ENCODE results near the gene FPGS. TPM values are rescaled to one million over a fixed set of nuclear protein-coding genes. Genes with fewer than 3 reads are reported as not detected.

Gene FPGS
- total and polyA plus RNA-seq, 2 of the 4 experiments (the other 2 are of a cell fraction), result 43.9 to 75.7 TPM

- H3K4me1 ChIP-seq (ENCODE audit: control insufficient read depth, insufficient read depth, low read length), result peaks cover 11% of the 10 kb centered on the region
- peak within 1 kb of the TSS; percentile 87 for H3K27ac ChIP-seq (ENCODE audit: insufficient read depth, low read length)
- peak within 1 kb of the TSS; percentile 92 to 95 for H4K8ac ChIP-seq (ENCODE audit: low read depth in 2 of 2, low read length in 2 of 2)
- BruUV-seq (replicated peaks), result no TSS peak
- H3K4ac ChIP-seq (ENCODE audit: low read depth, low read length), result peak within 1 kb of the TSS; percentile 81
- H2BK15ac ChIP-seq (ENCODE audit: low read depth, low read length), result peak within 1 kb of the TSS; percentile 79; the same call in 1 of the 3 replicates
- peaks cover 12% of the 10 kb centered on the region for H3K9me1 ChIP-seq (ENCODE audit: insufficient read depth, low read length)
- H4K20me1 ChIP-seq (ENCODE audit: insufficient read depth, low read length), result 0 out of 2 replicates have a peak, but pooled peaks cover 3% of the 10 kb centered on the region
- peaks cover 7% of the 10 kb centered on the region for H3K9me3 ChIP-seq (ENCODE audit: control insufficient read depth, insufficient read depth, low read length)
- WGBS, 2 experiments (ENCODE audit: extremely low coverage in 2 of 2, insufficient read length in 1 of 2), result 3% methylated on average over 23 of the region's 37 CpGs; no CpG with 5 or more reads in 1 of the 2 experiments
- peak within 1 kb of the TSS; percentile 64 for H2BK20ac ChIP-seq (ENCODE audit: low read depth, low read length)
- H3K9ac ChIP-seq (ENCODE audit: low read depth, low read length), result peak within 1 kb of the TSS; percentile 80
- H2BK120ac ChIP-seq (ENCODE audit: low read depth, low read length), result peak within 1 kb of the TSS; percentile 86
- H4K91ac ChIP-seq (ENCODE audit: insufficient read depth, low read depth, low read length), result peak within 1 kb of the TSS; percentile 94
- ChIA-PET CTCF (interaction anchor here (1.5 kb wide), 1 partner anchor 119 kb away, joined by 4 read pairs; the partner anchor contains the start of gene TOR2A), POLR2A (ENCODE audit: unreplicated experiment) (interaction anchor here (0.6 to 1.6 kb wide), 2 partner anchors 16 to 403 kb away, joined by 3 to 6 read pairs; partner anchors contain the start of gene RPL12)
- peak within 1 kb of the TSS; percentile 95 for H2AK5ac ChIP-seq (ENCODE audit: low read depth, low read length)
- in situ Hi-C loops (cut with MboI; ENCODE audit: low sequenced_read_pairs), result no loop called here
- TF ChIP-seq MXI1 (IDR thresholded peaks at IDR 0.05; ENCODE audit: borderline replicate concordance, low read depth, low read length), result peak; percentile 97
- peak; percentile 31; the same call in 1 of the 2 replicates for TF ChIP-seq CTCF (conservative IDR thresholded peaks at IDR 0.05; ENCODE audit: low read depth, low read length)
- no peak for TF ChIP-seq BHLHE40 (IDR thresholded peaks at IDR 0.05; ENCODE audit: low read depth, low read length)
- TF ChIP-seq USF2 (IDR thresholded peaks at IDR 0.05; ENCODE audit: low read depth, low read length), result peak; percentile 56; the same call in 1 of the 2 replicates
- intact Hi-C loops (cut with micrococcal nuclease), result loop anchor here (5.0 kb wide), 1 partner anchor 52 kb away; the partner anchor contains the start of gene FPGS
- peak within 1 kb of the TSS; percentile 89 for H3K56ac ChIP-seq (ENCODE audit: extremely low read depth, insufficient read depth, low read length)
- ATAC-seq (ENCODE audit: low read depth) (peak; percentile 87), DNase-seq (peak; percentile 59)
- no peaks in the 10 kb centered on the region for H3K27me3 ChIP-seq (ENCODE audit: control insufficient read depth, insufficient read depth, low read length)
- peak within 1 kb of the TSS; percentile 93 for H3K23ac ChIP-seq (ENCODE audit: low read depth, low read length)
- H3K4me3 ChIP-seq (ENCODE audit: insufficient read depth, low read depth, low read length), result peak within 1 kb of the TSS; percentile 56
- peaks cover 12 to 46% of the 10 kb centered on the region in 2 experiments; a peak in 3 of 4 replicates for H3K79me1 ChIP-seq (ENCODE audit: low read depth in 1 of 2, low read length in 2 of 2)
- peak within 1 kb of the TSS; percentile 85 for H4K5ac ChIP-seq (ENCODE audit: low read depth, low read length)
- peaks cover 17% of the 10 kb centered on the region for H3K36me3 ChIP-seq (ENCODE audit: control insufficient read depth, insufficient read depth, low read length)
- peak within 1 kb of the TSS; percentile 83 for H3K4me2 ChIP-seq (ENCODE audit: low read depth, low read length)
- peak within 1 kb of the TSS; percentile 99 for H2AK9ac ChIP-seq (replicated peaks; ENCODE audit: low read depth, low read length, poor library complexity)
- H3K18ac ChIP-seq (ENCODE audit: low read depth, low read length), result peak within 1 kb of the TSS; percentile 44
- dilution Hi-C loops (cut with HindIII; ENCODE audit: low sequenced_read_pairs, unreplicated experiment), result no loop called here
- peak within 1 kb of the TSS; percentile 93 for H3K14ac ChIP-seq (replicated peaks; ENCODE audit: low read depth, low read length)
- H2AFZ ChIP-seq (replicated peaks; ENCODE audit: low read length, poor library complexity), result peak within 1 kb of the TSS; percentile 91
- peak within 1 kb of the TSS; percentile 66 for H2BK5ac ChIP-seq (ENCODE audit: low read depth, low read length, poor library complexity, severe bottlenecking)
Measured at GRCh38 chr9:127854184-127854806, 51.6 kb downstream of the FPGS start, which contains the start of gene ENG. TSS of gene ENG (minus strand) at chr9:127854658. CDS start at chr9:127854355, 303 bp downstream.
